Testis (tissue), 2 donors: Measurements from ENCODE around the gene COL25A1.

Source experiments
- CTCF ChIP-seq, 3 experiments: fragments of 450-650 bp in 2 of 3; fragments of 200-600 bp in 1 of 3; sonication (generic) in 1 of 3; IDR thresholded peaks; one replicate each; pipeline ENCODE4 v1.5.1; 2016 to 2019; ENCODE audit warnings: antibody characterized with exemption in 3 of 3, mild to moderate bottlenecking in 2 of 3, moderate library complexity in 1 of 3
- POLR2A ChIP-seq: fragments of 450-650 bp; IDR thresholded peaks from one replicate; pipeline ENCODE4 v1.6.1; 2017; ENCODE audit warnings: antibody characterized with exemption, mild to moderate bottlenecking, moderate library complexity

DNA sequence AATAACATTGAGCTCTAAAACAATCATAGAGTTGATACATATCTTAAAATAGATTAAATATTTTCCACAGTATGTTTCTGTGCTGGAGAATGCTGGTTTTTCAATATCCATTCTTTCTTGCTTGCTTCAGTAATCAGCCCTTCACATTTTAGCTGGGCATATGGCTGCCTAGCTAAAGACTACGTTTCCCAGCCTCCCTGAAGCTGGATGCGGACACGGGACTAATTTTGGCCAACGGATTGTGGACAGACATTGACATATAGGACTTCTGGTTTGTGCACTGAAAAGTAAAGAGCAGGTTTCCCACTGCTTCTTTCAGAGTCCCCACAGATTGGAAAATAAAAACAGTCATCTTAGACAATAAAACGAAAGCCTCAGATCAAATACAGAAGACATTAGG, 97.3 kb downstream of the COL25A1 start:
- TF ChIP-seq CTCF (IDR thresholded peaks at IDR 0.05) = no peak
- no peak for TF ChIP-seq POLR2A
